K562 (cell line): ENCODE data around the gene C6orf89.

ENCODE experiments used
- ARHGAP35 ChIP-seq: fragments of 450-650 bp; IDR thresholded peaks from 2 replicates; pipeline ENCODE4 v1.6.1; 2018; ENCODE audit not compliant: partially characterized antibody
- BRF1 ChIP-seq: IDR thresholded peaks from 3 replicates; pipeline ENCODE4 v1.6.1; 2011; ENCODE audit warnings: borderline replicate concordance, mild to moderate bottlenecking; ENCODE audit not compliant: insufficient read length; ENCODE audit errors: extremely low read depth
- CHCHD3 ChIP-seq: fragments of 250-450 bp; sonication (Bioruptor Pico); IDR thresholded peaks from 2 replicates; pipeline ENCODE4 v2.1.2; 2022; ENCODE audit warnings: mild to moderate bottlenecking
- ESRRA ChIP-seq: fragments of 450-650 bp; IDR thresholded peaks from 2 replicates; pipeline ENCODE4 v1.6.1; 2014; ENCODE audit warnings: low read depth, mild to moderate bottlenecking, moderate library complexity, borderline replicate concordance
- FOXM1 ChIP-seq, 2 experiments: fragments of 450-650 bp in 1 of 2; sonication (generic) in 1 of 2; formaldehyde crosslinking in 1 of 2; IDR thresholded peaks; 2 replicates each; pipeline versions ENCODE4 v1.6.1 to v1.9.0; 2017 to 2022; ENCODE audit warnings: low read depth in 2 of 2, mild to moderate bottlenecking in 2 of 2, missing genetic modification reagents in 1 of 2, moderate library complexity in 1 of 2
- MYC ChIP-seq, 2 experiments: fragments of 250-450 bp in 1 of 2; sonication (Bioruptor Pico) in 1 of 2; IDR thresholded peaks; 2 replicates each; pipeline versions ENCODE4 v1.5.1 to v1.6.1; 2012 to 2021; ENCODE audit warnings: low read depth in 2 of 2, borderline replicate concordance in 1 of 2, improper control_type of control experiment in 1 of 2, low read length in 1 of 2, mild to moderate bottlenecking in 1 of 2, moderate library complexity in 1 of 2
- POLR2A ChIP-seq: fragments of 450-650 bp; conservative IDR thresholded peaks from 2 replicates; pipeline ENCODE4 v1.6.1; 2016
- SP2 ChIP-seq: IDR thresholded peaks from 2 replicates; pipeline ENCODE4 v1.6.1; 2011; ENCODE audit warnings: mild to moderate bottlenecking, low read depth, low read length, moderate library complexity; ENCODE audit not compliant: poor library complexity, severe bottlenecking; ENCODE audit errors: extremely low read depth
- TBP ChIP-seq: optimal IDR thresholded peaks from 2 replicates; pipeline ENCODE3; 2011; ENCODE audit warnings: low read depth, low read length, improper control_type of control experiment
- ZNF146 ChIP-seq: IDR thresholded peaks from one replicate; pipeline ENCODE4 v1.6.1; 2018; ENCODE audit warnings: missing compliant biosample characterization; ENCODE audit not compliant: unreplicated experiment
- TF ChIP-seq, protein P1 (sequence below): fragments of 250-450 bp; sonication (Bioruptor Pico); IDR thresholded peaks from 2 replicates; pipeline ENCODE4 v1.4.0; 2020; ENCODE audit warnings: mild to moderate bottlenecking, moderate library complexity
- TF ChIP-seq, protein P2 (sequence below), 3 experiments: IDR thresholded peaks in 2 of 3; conservative IDR thresholded peaks in 1 of 3; 2 replicates each; pipeline ENCODE4 v1.5.1; 2011 to 2012; ENCODE audit warnings: low read length in 3 of 3, mild to moderate bottlenecking in 3 of 3, control low read depth in 2 of 3, improper control_type of control experiment in 1 of 3, inconsistent platforms in 1 of 3, low read depth in 1 of 3, mixed read lengths in 1 of 3, moderate library complexity in 1 of 3; ENCODE audit not compliant: insufficient read depth in 2 of 3
- TF ChIP-seq, protein P3 (sequence below), 2 experiments: fragments of 450-650 bp in 1 of 2; sonication (generic) in 1 of 2; formaldehyde crosslinking; conservative IDR thresholded peaks; 2 replicates each; pipeline versions ENCODE4 v1.4.0 to v1.8.1; 2020 to 2022; ENCODE audit warnings: mild to moderate bottlenecking in 1 of 2, missing genetic modification reagents in 1 of 2
- TF ChIP-seq, protein P4 (sequence below): sonication (generic); formaldehyde crosslinking; IDR thresholded peaks from 2 replicates; pipeline ENCODE4 v1.8.1; 2023; ENCODE audit warnings: mild to moderate bottlenecking, missing genetic modification reagents

DNA sequence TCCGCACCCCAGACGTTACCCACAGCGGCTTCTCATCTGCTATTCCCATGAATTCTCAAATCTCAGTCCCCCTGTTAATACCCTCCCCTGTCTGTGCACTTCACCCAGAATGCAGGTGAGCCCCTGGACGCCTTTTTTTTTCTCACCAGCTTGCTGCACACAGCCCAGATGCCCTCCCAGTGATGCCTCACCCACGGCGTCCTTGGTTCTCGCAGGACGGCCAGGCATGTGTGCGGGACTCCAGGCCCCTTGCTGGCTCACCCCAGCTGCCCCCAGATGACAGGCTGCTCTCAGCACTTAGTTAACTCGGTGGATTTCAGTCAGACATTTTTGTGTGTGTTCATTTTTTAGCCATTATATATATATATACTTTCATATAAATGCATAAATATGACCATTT lies 43.4 kb downstream of the C6orf89 start:
- TF ChIP-seq, protein P1, sequence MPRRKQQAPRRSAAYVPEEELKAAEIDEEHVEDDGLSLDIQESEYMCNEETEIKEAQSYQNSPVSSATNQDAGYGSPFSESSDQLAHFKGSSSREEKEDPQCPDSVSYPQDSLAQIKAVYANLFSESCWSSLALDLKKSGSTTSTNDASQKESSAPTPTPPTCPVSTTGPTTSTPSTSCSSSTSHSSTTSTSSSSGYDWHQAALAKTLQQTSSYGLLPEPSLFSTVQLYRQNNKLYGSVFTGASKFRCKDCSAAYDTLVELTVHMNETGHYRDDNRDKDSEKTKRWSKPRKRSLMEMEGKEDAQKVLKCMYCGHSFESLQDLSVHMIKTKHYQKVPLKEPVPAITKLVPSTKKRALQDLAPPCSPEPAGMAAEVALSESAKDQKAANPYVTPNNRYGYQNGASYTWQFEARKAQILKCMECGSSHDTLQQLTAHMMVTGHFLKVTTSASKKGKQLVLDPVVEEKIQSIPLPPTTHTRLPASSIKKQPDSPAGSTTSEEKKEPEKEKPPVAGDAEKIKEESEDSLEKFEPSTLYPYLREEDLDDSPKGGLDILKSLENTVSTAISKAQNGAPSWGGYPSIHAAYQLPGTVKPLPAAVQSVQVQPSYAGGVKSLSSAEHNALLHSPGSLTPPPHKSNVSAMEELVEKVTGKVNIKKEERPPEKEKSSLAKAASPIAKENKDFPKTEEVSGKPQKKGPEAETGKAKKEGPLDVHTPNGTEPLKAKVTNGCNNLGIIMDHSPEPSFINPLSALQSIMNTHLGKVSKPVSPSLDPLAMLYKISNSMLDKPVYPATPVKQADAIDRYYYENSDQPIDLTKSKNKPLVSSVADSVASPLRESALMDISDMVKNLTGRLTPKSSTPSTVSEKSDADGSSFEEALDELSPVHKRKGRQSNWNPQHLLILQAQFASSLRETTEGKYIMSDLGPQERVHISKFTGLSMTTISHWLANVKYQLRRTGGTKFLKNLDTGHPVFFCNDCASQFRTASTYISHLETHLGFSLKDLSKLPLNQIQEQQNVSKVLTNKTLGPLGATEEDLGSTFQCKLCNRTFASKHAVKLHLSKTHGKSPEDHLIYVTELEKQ (CRISPR knock-in tag) = no peak
- no peak for TF ChIP-seq SP2
- TF ChIP-seq MYC (IDR thresholded peaks at IDR 0.05; ENCODE audit: low read depth, low read length) = no peak
- no peak for TF ChIP-seq MYC (CRISPR knock-in tag; IDR thresholded peaks at IDR 0.05; ENCODE audit: borderline replicate concordance, low read depth)
- no peak for TF ChIP-seq POLR2A
- no peak for TF ChIP-seq TBP
- TF ChIP-seq, protein P2, sequence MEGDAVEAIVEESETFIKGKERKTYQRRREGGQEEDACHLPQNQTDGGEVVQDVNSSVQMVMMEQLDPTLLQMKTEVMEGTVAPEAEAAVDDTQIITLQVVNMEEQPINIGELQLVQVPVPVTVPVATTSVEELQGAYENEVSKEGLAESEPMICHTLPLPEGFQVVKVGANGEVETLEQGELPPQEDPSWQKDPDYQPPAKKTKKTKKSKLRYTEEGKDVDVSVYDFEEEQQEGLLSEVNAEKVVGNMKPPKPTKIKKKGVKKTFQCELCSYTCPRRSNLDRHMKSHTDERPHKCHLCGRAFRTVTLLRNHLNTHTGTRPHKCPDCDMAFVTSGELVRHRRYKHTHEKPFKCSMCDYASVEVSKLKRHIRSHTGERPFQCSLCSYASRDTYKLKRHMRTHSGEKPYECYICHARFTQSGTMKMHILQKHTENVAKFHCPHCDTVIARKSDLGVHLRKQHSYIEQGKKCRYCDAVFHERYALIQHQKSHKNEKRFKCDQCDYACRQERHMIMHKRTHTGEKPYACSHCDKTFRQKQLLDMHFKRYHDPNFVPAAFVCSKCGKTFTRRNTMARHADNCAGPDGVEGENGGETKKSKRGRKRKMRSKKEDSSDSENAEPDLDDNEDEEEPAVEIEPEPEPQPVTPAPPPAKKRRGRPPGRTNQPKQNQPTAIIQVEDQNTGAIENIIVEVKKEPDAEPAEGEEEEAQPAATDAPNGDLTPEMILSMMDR (IDR thresholded peaks at IDR 0.05 in 2 of 3, conservative IDR thresholded peaks at IDR 0.05 in 1 of 3; ENCODE audit: insufficient read depth in 2 of 3, low read depth in 1 of 3, low read length in 3 of 3) = no peak
- TF ChIP-seq CHCHD3 = no peak
- no peak for TF ChIP-seq ZNF146 (CRISPR knock-in tag)
- no peak for TF ChIP-seq ARHGAP35
- no peak for TF ChIP-seq ESRRA
- TF ChIP-seq, protein P3, sequence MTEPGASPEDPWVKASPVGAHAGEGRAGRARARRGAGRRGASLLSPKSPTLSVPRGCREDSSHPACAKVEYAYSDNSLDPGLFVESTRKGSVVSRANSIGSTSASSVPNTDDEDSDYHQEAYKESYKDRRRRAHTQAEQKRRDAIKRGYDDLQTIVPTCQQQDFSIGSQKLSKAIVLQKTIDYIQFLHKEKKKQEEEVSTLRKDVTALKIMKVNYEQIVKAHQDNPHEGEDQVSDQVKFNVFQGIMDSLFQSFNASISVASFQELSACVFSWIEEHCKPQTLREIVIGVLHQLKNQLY (CRISPR knock-in tag; conservative IDR thresholded peaks at IDR 0.05) = no peak
- TF ChIP-seq BRF1 = no peak
- TF ChIP-seq FOXM1 (IDR thresholded peaks at IDR 0.05; ENCODE audit: low read depth) = no peak
- TF ChIP-seq FOXM1 (CRISPR knock-in tag; IDR thresholded peaks at IDR 0.05; ENCODE audit: low read depth) = no peak
- TF ChIP-seq, protein P4, sequence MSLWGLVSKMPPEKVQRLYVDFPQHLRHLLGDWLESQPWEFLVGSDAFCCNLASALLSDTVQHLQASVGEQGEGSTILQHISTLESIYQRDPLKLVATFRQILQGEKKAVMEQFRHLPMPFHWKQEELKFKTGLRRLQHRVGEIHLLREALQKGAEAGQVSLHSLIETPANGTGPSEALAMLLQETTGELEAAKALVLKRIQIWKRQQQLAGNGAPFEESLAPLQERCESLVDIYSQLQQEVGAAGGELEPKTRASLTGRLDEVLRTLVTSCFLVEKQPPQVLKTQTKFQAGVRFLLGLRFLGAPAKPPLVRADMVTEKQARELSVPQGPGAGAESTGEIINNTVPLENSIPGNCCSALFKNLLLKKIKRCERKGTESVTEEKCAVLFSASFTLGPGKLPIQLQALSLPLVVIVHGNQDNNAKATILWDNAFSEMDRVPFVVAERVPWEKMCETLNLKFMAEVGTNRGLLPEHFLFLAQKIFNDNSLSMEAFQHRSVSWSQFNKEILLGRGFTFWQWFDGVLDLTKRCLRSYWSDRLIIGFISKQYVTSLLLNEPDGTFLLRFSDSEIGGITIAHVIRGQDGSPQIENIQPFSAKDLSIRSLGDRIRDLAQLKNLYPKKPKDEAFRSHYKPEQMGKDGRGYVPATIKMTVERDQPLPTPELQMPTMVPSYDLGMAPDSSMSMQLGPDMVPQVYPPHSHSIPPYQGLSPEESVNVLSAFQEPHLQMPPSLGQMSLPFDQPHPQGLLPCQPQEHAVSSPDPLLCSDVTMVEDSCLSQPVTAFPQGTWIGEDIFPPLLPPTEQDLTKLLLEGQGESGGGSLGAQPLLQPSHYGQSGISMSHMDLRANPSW (CRISPR knock-in tag) = no peak
